Endothelial cell of umbilical vein (primary cell): ENCODE measurements around the gene KCNJ16.

Source experiments
- EZH2 ChIP-seq: IDR thresholded peaks from 2 replicates; pipeline ENCODE4 v1.6.1; 2012; ENCODE audit warnings: borderline replicate concordance, low read depth, mild to moderate bottlenecking, moderate library complexity, low read length, inconsistent platforms; ENCODE audit not compliant: severe bottlenecking
- FOS ChIP-seq: IDR thresholded peaks from 2 replicates; pipeline ENCODE4 v1.6.1; 2011; ENCODE audit warnings: mild to moderate bottlenecking, low read length, moderate library complexity, borderline replicate concordance; ENCODE audit not compliant: insufficient read depth
- POLR2A ChIP-seq: IDR thresholded peaks from 2 replicates; pipeline ENCODE4 v1.6.1; 2012; ENCODE audit warnings: low read depth, mild to moderate bottlenecking, control low read depth, low read length
- POLR2AphosphoS5 ChIP-seq: IDR thresholded peaks from 2 replicates; pipeline ENCODE4 v1.6.1; 2012; ENCODE audit warnings: low read depth, mild to moderate bottlenecking, control low read depth, low read length, moderate library complexity; ENCODE audit not compliant: insufficient read depth
- TF ChIP-seq, protein P1 (sequence below), 2 donors: IDR thresholded peaks; 1 replicate in 1 of 2; 2 replicates in 1 of 2; pipeline ENCODE4 v1.5.1; 2011; ENCODE audit warnings: low read length in 2 of 2, mild to moderate bottlenecking in 2 of 2, moderate library complexity in 2 of 2, control low read depth in 1 of 2, inconsistent platforms in 1 of 2, low read depth in 1 of 2; ENCODE audit not compliant: insufficient read depth in 1 of 2; ENCODE audit errors: extremely low read depth in 1 of 2

DNA sequence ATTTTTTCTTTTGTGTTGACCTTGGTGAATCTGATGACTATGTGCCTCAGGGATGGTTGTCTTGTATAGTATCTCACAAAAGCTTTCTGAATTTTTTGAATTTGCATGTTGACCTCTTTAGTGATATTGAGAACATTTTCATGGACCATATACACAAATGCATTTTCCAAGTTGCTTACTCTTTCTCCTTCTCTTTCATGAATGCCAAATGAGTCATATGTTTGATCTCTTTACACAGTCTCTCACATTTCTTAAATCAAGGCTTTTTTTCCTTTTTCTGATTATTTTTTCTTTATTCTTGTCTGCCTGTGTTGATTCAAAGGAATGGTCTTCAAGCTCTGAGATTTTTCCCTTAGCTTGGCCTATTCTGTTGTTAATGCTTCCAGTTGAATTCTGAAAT lies 46.6 kb upstream of the KCNJ16 start:
- TF ChIP-seq, protein P1, sequence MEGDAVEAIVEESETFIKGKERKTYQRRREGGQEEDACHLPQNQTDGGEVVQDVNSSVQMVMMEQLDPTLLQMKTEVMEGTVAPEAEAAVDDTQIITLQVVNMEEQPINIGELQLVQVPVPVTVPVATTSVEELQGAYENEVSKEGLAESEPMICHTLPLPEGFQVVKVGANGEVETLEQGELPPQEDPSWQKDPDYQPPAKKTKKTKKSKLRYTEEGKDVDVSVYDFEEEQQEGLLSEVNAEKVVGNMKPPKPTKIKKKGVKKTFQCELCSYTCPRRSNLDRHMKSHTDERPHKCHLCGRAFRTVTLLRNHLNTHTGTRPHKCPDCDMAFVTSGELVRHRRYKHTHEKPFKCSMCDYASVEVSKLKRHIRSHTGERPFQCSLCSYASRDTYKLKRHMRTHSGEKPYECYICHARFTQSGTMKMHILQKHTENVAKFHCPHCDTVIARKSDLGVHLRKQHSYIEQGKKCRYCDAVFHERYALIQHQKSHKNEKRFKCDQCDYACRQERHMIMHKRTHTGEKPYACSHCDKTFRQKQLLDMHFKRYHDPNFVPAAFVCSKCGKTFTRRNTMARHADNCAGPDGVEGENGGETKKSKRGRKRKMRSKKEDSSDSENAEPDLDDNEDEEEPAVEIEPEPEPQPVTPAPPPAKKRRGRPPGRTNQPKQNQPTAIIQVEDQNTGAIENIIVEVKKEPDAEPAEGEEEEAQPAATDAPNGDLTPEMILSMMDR (IDR thresholded peaks at IDR 0.05; ENCODE audit: extremely low read depth in 1 of 2, insufficient read depth in 1 of 2, low read depth in 1 of 2, low read length in 2 of 2): no peak
- no peak for TF ChIP-seq FOS
- TF ChIP-seq POLR2AphosphoS5: no peak
- no peak for TF ChIP-seq POLR2A
- no peak for TF ChIP-seq EZH2
